ENCODE data around the gene LDLRAD3.

LDLRAD3 gene

DNA sequence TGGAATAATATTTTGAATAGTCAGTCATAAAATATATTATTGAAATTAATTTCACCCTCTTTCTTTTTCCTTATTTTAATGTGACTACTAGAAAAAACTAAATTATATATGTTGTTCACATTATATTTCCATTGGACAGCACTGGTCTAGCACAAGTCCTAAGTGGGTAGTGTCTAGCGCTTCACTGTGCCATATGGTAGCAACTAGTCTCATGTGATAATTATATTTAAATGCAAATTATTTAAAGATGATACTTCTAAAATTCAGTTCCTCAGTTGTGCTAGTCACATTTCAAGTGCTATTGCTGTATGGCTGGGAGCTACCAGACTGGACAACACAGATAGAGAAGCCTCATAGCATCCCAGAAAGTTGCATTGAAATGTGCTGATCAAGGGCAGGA lies 19.1 kb upstream of the LDLRAD3 start:
- no peak overlapping the region for H3K9ac ChIP-seq
- no peak overlapping the region for H3K4me3 ChIP-seq (ENCODE audit: low read depth, low read length)
- no peaks in the 10 kb centered on the region for H3K4me1 ChIP-seq
- no peak for TF ChIP-seq CTCF (IDR thresholded peaks at IDR 0.05)
- no peaks in the 10 kb centered on the region for H3K9me3 ChIP-seq (ENCODE audit: control insufficient read depth, low read length)
- H3K27me3 ChIP-seq (ENCODE audit: control insufficient read depth, insufficient read depth, low read length) = no peaks in the 10 kb centered on the region
- no peak overlapping the region for H3K27ac ChIP-seq
- H3K79me2 ChIP-seq = no peaks in the 10 kb centered on the region
- no peak overlapping the region for H3K4me2 ChIP-seq (ENCODE audit: low read length)
- H2AFZ ChIP-seq = no peak overlapping the region
- H3K36me3 ChIP-seq (ENCODE audit: control insufficient read depth, insufficient read depth, low read length) = no peaks in the 10 kb centered on the region

DNA sequence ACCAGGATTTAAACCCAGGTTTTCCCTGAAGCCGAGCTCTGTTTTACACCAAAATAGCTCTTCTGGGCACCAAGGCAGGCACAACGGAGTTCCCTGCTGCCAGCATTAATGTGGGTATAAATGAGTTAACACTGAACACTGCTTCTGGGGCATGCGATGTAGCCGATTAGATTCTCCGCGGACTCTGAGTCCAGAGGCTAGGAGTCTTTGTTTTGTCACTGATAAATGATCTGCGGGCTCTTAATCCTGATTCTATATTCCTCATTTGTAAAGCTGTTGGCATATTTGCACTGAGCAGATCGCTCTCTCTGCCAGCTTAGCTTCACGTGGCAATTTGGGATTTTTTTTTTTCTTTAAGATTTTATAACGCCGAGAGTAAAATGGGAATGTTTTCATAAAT lies 16.8 kb upstream of the LDLRAD3 start:
- H3K27ac ChIP-seq = no peak overlapping the region
- TF ChIP-seq CTCF (IDR thresholded peaks at IDR 0.05) = no peak

DNA sequence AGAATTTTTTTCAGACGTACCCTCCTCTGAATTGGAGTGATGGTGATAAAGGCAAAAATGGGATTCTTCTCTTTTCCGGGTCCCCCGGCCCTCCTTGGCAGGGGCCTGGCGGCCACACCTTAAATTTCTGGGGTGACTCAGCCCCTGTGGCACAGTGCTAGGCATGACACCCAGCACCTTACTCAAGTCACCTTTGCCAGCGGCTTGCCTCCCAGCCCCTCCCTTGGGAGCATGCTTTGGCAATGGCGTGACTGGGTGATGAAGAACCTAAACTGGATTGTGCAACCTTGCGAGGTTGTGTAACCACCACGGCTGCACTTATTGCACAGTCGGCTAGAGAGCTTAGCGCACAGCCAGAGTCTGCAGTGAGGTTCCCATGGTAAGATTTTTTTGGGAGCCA lies 16.2 kb upstream of the LDLRAD3 start:
- H3K4me2 ChIP-seq (ENCODE audit: low read length) = no peak overlapping the region
- H3K4me3 ChIP-seq (ENCODE audit: low read depth, low read length) = no peak overlapping the region
- H3K79me2 ChIP-seq = no peaks in the 10 kb centered on the region
- H3K9me3 ChIP-seq (ENCODE audit: control insufficient read depth, low read length) = no peaks in the 10 kb centered on the region
- H3K9ac ChIP-seq = no peak overlapping the region
- H3K27me3 ChIP-seq (ENCODE audit: control insufficient read depth, insufficient read depth, low read length) = no peaks in the 10 kb centered on the region
- H3K27ac ChIP-seq = no peak overlapping the region
- no peak overlapping the region for H2AFZ ChIP-seq
- H3K36me3 ChIP-seq (ENCODE audit: control insufficient read depth, insufficient read depth, low read length) = no peaks in the 10 kb centered on the region
- TF ChIP-seq CTCF (IDR thresholded peaks at IDR 0.05) = no peak
- no peaks in the 10 kb centered on the region for H3K4me1 ChIP-seq

More for the DNA sequence above, 16.8 kb upstream of the LDLRAD3 start:
- H3K9me3 ChIP-seq (ENCODE audit: control insufficient read depth, low read length) = no peaks in the 10 kb centered on the region
- H3K4me3 ChIP-seq (ENCODE audit: low read depth, low read length) = no peak overlapping the region
- no peaks in the 10 kb centered on the region for H3K27me3 ChIP-seq (ENCODE audit: control insufficient read depth, insufficient read depth, low read length)
- no peaks in the 10 kb centered on the region for H3K4me1 ChIP-seq
- no peak overlapping the region for H3K9ac ChIP-seq
- no peak overlapping the region for H2AFZ ChIP-seq
- no peaks in the 10 kb centered on the region for H3K36me3 ChIP-seq (ENCODE audit: control insufficient read depth, insufficient read depth, low read length)
- no peak overlapping the region for H3K4me2 ChIP-seq (ENCODE audit: low read length)
- no peaks in the 10 kb centered on the region for H3K79me2 ChIP-seq

- no peaks in the 10 kb centered on the region for H3K9me3 ChIP-seq (ENCODE audit: control insufficient read depth, low read length)
- no peak for TF ChIP-seq CTCF (IDR thresholded peaks at IDR 0.05)
- no peaks in the 10 kb centered on the region for H3K4me1 ChIP-seq
- no peak overlapping the region for H3K9ac ChIP-seq
- no peak overlapping the region for H2AFZ ChIP-seq
- H3K79me2 ChIP-seq = no peaks in the 10 kb centered on the region
- H3K4me3 ChIP-seq (ENCODE audit: low read depth, low read length) = no peak overlapping the region
- H3K36me3 ChIP-seq (ENCODE audit: control insufficient read depth, insufficient read depth, low read length) = no peaks in the 10 kb centered on the region
- no peak overlapping the region for H3K27ac ChIP-seq
- no peak overlapping the region for H3K4me2 ChIP-seq (ENCODE audit: low read length)
- no peaks in the 10 kb centered on the region for H3K27me3 ChIP-seq (ENCODE audit: control insufficient read depth, insufficient read depth, low read length)
These were observed 15.0 kb upstream of the LDLRAD3 start for GRCh38 chr11:35928688-35929395.

DNA sequence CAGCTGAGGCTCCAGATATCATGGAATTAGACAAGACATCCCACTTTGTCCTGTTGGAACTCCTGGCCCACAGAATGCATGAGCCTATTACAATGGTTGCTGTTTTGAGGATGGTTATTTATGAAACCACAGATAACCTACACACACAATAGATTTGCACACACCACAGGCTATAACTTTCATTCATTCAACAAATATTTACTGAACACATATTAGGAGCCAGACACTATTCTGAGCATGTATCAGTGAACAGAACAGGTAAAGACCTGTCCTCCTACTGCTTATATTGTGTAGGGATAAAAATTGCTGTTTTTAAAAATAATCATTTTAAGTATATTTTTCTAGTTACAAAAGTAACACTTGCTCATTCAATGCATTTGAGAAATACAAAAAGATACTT lies 13.4 kb upstream of the LDLRAD3 start:
- no peaks in the 10 kb centered on the region for H3K36me3 ChIP-seq (ENCODE audit: control insufficient read depth, insufficient read depth, low read length)
- no peaks in the 10 kb centered on the region for H3K79me2 ChIP-seq
- H3K9ac ChIP-seq = no peak overlapping the region
- H3K4me3 ChIP-seq (ENCODE audit: low read depth, low read length) = no peak overlapping the region
- no peak for TF ChIP-seq CTCF (IDR thresholded peaks at IDR 0.05)
- no peaks in the 10 kb centered on the region for H3K9me3 ChIP-seq (ENCODE audit: control insufficient read depth, low read length)
- no peaks in the 10 kb centered on the region for H3K27me3 ChIP-seq (ENCODE audit: control insufficient read depth, insufficient read depth, low read length)
- no peak overlapping the region for H3K4me2 ChIP-seq (ENCODE audit: low read length)
- H3K4me1 ChIP-seq = no peaks in the 10 kb centered on the region
- no peak overlapping the region for H3K27ac ChIP-seq
- no peak overlapping the region for H2AFZ ChIP-seq
